Measurements from ENCODE around the gene MLLT1. TPM values are rescaled to one million over a fixed set of nuclear protein-coding genes. Genes with fewer than 3 reads are reported as not detected.

MLLT1 gene
- total and polyA plus RNA-seq, 2 donors (not counting 1 experiment from before 2014, with no cell fraction given): 6.4 to 13.7 TPM

DNA sequence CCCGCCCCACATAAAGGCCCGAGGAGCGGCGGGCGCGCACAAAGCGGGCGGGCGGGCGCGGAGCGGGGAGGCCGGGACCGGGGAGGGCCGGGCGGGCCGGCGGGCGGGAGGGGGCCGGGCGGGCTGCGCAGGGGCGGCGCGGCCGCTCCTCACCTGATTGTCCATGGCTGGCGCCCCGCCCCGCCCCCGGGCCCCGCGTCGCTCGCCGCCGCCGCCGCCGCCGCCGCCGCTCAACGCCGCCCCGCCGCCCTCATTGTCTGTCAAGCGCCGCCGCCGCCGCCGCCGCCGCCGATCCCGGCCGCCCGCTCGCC is 200 bp downstream of the MLLT1 start:
- DNase-seq (ENCODE audit: low read depth in 2 of 2): no peak
- Histone ChIP-seq H3K27ac (ENCODE audit: insufficient read depth, low read length) (peak overlapping the region; percentile 77), H4K20me1 (ENCODE audit: control insufficient read depth, extremely low read depth, insufficient read depth, low read length) (no peaks in the 10 kb centered on the region), H2AFZ (ENCODE audit: low read length) (no peak overlapping the region), H3K9me3 (ENCODE audit: control insufficient read depth, insufficient read depth, low read depth, low read length) (no peaks in the 10 kb centered on the region), H3K4me3 (replicated peaks in 1 of 4; ENCODE audit: control extremely low read depth in 1 of 4, insufficient read depth in 1 of 4, low read depth in 3 of 4, low read length in 4 of 4) (peak overlapping the region; percentile 78 to 91 (median 81)), H3K9ac (ENCODE audit: insufficient read depth, low read length) (peak overlapping the region; percentile 84), H3K4me2 (ENCODE audit: extremely low read depth, insufficient read depth, low read length) (peak overlapping the region; percentile 87), H3K36me3 (ENCODE audit: control insufficient read depth, insufficient read depth, low read length) (peaks cover 1% of the 10 kb centered on the region), H3K79me2 (ENCODE audit: control insufficient read depth, insufficient read depth, low read length) (peaks cover 47% of the 10 kb centered on the region), H3K4me1 (ENCODE audit: control insufficient read depth, extremely low read depth, insufficient read depth, low read length) (peaks cover 23% of the 10 kb centered on the region), H3K27me3 (ENCODE audit: control insufficient read depth, insufficient read depth, low read length) (no peaks in the 10 kb centered on the region)
- TF ChIP-seq EZH2 (IDR thresholded peaks at IDR 0.05; ENCODE audit: low read length, missing control alignments): no peak
- TF ChIP-seq, protein P1, sequence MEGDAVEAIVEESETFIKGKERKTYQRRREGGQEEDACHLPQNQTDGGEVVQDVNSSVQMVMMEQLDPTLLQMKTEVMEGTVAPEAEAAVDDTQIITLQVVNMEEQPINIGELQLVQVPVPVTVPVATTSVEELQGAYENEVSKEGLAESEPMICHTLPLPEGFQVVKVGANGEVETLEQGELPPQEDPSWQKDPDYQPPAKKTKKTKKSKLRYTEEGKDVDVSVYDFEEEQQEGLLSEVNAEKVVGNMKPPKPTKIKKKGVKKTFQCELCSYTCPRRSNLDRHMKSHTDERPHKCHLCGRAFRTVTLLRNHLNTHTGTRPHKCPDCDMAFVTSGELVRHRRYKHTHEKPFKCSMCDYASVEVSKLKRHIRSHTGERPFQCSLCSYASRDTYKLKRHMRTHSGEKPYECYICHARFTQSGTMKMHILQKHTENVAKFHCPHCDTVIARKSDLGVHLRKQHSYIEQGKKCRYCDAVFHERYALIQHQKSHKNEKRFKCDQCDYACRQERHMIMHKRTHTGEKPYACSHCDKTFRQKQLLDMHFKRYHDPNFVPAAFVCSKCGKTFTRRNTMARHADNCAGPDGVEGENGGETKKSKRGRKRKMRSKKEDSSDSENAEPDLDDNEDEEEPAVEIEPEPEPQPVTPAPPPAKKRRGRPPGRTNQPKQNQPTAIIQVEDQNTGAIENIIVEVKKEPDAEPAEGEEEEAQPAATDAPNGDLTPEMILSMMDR (conservative IDR thresholded peaks at IDR 0.05 in 1 of 2, IDR thresholded peaks at IDR 0.05 in 1 of 2; ENCODE audit: low read depth in 1 of 2, low read length in 2 of 2): no peak

DNA sequence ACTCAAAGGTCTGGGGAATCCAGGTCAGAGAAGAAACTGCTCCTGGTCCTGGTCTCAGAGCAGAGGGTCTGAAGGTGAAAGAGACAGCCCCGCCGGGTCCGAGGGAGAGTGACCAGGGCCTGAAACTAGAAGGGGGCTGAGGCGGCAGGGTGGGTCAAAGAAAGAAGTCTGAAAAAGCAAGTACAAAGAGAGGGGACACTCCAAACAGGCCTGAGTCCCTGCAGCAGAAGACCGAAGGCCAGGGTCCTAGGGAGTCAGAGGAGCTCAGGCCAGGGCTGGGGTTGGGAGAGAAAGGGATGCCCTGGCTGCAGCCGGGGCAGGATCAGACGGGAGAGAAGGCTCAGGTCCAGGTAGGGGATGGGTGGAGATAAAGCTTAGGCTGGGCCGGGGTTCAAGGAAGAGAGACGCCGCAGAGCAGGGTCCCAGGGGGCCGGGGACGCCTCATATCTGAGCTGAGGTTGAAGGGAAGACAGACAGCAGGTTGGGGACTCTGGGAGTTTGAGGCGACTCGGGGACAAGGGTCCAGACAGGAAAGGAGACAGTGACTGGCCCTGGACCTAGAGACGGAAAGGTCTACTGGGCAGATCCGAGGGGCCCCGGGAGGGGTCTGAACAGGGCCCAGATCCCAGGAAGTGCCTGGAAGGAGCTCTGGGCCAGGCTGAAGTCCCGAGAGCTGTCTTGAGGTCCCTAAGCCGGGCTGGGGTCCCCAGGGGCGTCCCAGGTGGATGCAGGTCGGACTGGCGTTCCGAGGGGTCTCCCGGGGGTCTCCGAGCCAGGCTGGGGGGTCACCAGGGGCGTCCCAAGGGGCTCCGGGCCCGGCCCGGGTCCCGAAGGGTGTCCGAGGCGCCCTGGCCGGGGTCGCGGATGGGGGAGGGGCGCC is 795 bp downstream of the MLLT1 start:
- Histone ChIP-seq H3K36me3 (ENCODE audit: control insufficient read depth, insufficient read depth, low read length) (peaks cover 1% of the 10 kb centered on the region), H3K4me1 (ENCODE audit: control insufficient read depth, extremely low read depth, insufficient read depth, low read length) (peaks cover 29% of the 10 kb centered on the region), H3K4me2 (ENCODE audit: extremely low read depth, insufficient read depth, low read length) (peak overlapping the region; percentile 87), H3K9ac (ENCODE audit: insufficient read depth, low read length) (peak overlapping the region; percentile 84), H4K20me1 (ENCODE audit: control insufficient read depth, extremely low read depth, insufficient read depth, low read length) (no peaks in the 10 kb centered on the region), H2AFZ (ENCODE audit: low read length) (no peak overlapping the region), H3K9me3 (ENCODE audit: control insufficient read depth, insufficient read depth, low read depth, low read length) (no peaks in the 10 kb centered on the region), H3K79me2 (ENCODE audit: control insufficient read depth, insufficient read depth, low read length) (peaks cover 47% of the 10 kb centered on the region), H3K27me3 (ENCODE audit: control insufficient read depth, insufficient read depth, low read length) (no peaks in the 10 kb centered on the region), H3K4me3 (replicated peaks in 1 of 4; ENCODE audit: control extremely low read depth in 1 of 4, insufficient read depth in 1 of 4, low read depth in 3 of 4, low read length in 4 of 4) (peak overlapping the region; percentile 78 to 91 (median 81)), H3K27ac (ENCODE audit: insufficient read depth, low read length) (peak overlapping the region; percentile 77)
- TF ChIP-seq, protein P1 (conservative IDR thresholded peaks at IDR 0.05 in 1 of 2, IDR thresholded peaks at IDR 0.05 in 1 of 2; ENCODE audit: low read depth in 1 of 2, low read length in 2 of 2): no peak
- TF ChIP-seq EZH2 (IDR thresholded peaks at IDR 0.05; ENCODE audit: low read length, missing control alignments): no peak
- no peak for DNase-seq (ENCODE audit: low read depth in 2 of 2)

DNA sequence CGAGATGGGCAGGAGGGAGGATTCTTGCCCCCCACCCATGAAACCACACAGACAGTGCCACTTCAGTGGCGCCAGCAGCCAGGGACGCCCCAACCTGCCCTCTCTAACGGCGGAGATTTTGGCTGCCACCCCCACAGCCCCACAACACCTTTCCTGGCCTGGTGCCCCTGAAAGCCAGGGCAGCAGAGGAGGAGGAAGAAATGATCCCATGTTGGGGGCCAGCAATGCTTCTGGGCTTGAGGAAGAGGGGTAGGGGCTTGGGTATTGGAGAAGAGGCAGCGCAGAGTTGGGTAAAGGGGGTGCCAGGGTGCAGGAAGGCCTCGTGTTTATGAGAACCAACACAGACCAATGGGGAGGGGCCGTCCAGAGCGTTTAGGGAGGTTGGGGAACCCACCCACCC is 1.7 kb downstream of the MLLT1 start:
- Histone ChIP-seq H3K4me2 (ENCODE audit: extremely low read depth, insufficient read depth, low read length) (peak overlapping the region; percentile 87), H4K20me1 (ENCODE audit: control insufficient read depth, extremely low read depth, insufficient read depth, low read length) (no peaks in the 10 kb centered on the region), H3K27me3 (ENCODE audit: control insufficient read depth, insufficient read depth, low read length) (no peaks in the 10 kb centered on the region), H3K9me3 (ENCODE audit: control insufficient read depth, insufficient read depth, low read depth, low read length) (no peaks in the 10 kb centered on the region), H3K4me1 (ENCODE audit: control insufficient read depth, extremely low read depth, insufficient read depth, low read length) (peaks cover 34% of the 10 kb centered on the region), H3K79me2 (ENCODE audit: control insufficient read depth, insufficient read depth, low read length) (peaks cover 51% of the 10 kb centered on the region), H2AFZ (ENCODE audit: low read length) (no peak overlapping the region), H3K36me3 (ENCODE audit: control insufficient read depth, insufficient read depth, low read length) (peaks cover 1% of the 10 kb centered on the region), H3K4me3 (replicated peaks in 1 of 4; ENCODE audit: control extremely low read depth in 1 of 4, insufficient read depth in 1 of 4, low read depth in 3 of 4, low read length in 4 of 4) (peak overlapping the region in 1 of 4 experiments; percentile 91), H3K9ac (ENCODE audit: insufficient read depth, low read length) (no peak overlapping the region), H3K27ac (ENCODE audit: insufficient read depth, low read length) (no peak overlapping the region)
- DNase-seq (ENCODE audit: low read depth in 2 of 2): no peak
- TF ChIP-seq EZH2 (IDR thresholded peaks at IDR 0.05; ENCODE audit: low read length, missing control alignments): no peak
- TF ChIP-seq, protein P1 (conservative IDR thresholded peaks at IDR 0.05 in 1 of 2, IDR thresholded peaks at IDR 0.05 in 1 of 2; ENCODE audit: low read depth in 1 of 2, low read length in 2 of 2): no peak

Data from fibroblast of lung (primary cell).